DND-41 (cell line): ENCODE results near the gene PLD3.

Experiments
- ATAC-seq: fragments of 200-7000 bp; cut with Tn5 transposase; 3 replicates; pipeline ENCODE4 v1.9.1; 2021; ENCODE audit warnings: low read depth; ENCODE audit not compliant: insufficient read depth
- DNase-seq: peaks from one replicate; pipeline ENCODE4 v3.0.0-alpha.2; 2020
- H2AFZ ChIP-seq: 2 replicates; pipeline ENCODE4 v1.6.0; 2012; ENCODE audit warnings: low read depth, low read length
- H3K27ac ChIP-seq: 2 replicates; pipeline ENCODE4 v1.5.1; 2012; ENCODE audit warnings: low read length, inconsistent platforms
- H3K27me3 ChIP-seq: fragments of 200-600 bp; sonication (generic); 2 replicates; pipeline ENCODE4 v1.6.0; 2012; ENCODE audit warnings: low read length, mild to moderate bottlenecking, inconsistent platforms; ENCODE audit not compliant: insufficient read depth, poor library complexity
- H3K36me3 ChIP-seq: 2 replicates; pipeline ENCODE4 v1.5.1; 2012; ENCODE audit warnings: low read length, inconsistent platforms; ENCODE audit not compliant: insufficient read depth
- H3K4me1 ChIP-seq: 2 replicates; pipeline ENCODE4 v1.5.1; 2012; ENCODE audit warnings: mild to moderate bottlenecking, low read length; ENCODE audit not compliant: insufficient read depth
- H3K4me2 ChIP-seq: 2 replicates; pipeline ENCODE4 v1.6.0; 2012; ENCODE audit warnings: mild to moderate bottlenecking, moderate library complexity, low read length, inconsistent platforms; ENCODE audit not compliant: insufficient read depth
- H3K4me3 ChIP-seq, 2 experiments: fragments of 200-600 bp in 1 of 2; shearing (Covaris generic) in 1 of 2; 2 replicates each; pipeline ENCODE4 v1.5.1; 2012 to 2016; ENCODE audit warnings: inconsistent platforms in 2 of 2, low read length in 2 of 2, mild to moderate bottlenecking in 2 of 2, low read depth in 1 of 2, moderate library complexity in 1 of 2
- H3K79me2 ChIP-seq: 2 replicates; pipeline ENCODE4 v1.6.0; 2012; ENCODE audit warnings: low read length, inconsistent platforms; ENCODE audit not compliant: insufficient read depth
- H3K9ac ChIP-seq: 2 replicates; pipeline ENCODE4 v1.6.0; 2012; ENCODE audit warnings: low read depth, mild to moderate bottlenecking, inconsistent platforms, low read length, moderate library complexity
- H3K9me3 ChIP-seq: 2 replicates; pipeline ENCODE4 v1.5.1; 2012; ENCODE audit warnings: low read length, moderate library complexity, mild to moderate bottlenecking, inconsistent platforms; ENCODE audit not compliant: insufficient read depth, severe bottlenecking
- H4K20me1 ChIP-seq: 2 replicates; pipeline ENCODE4 v1.6.0; 2012; ENCODE audit warnings: low read length; ENCODE audit not compliant: insufficient read depth
- CTCF ChIP-seq: IDR thresholded peaks from 2 replicates; pipeline ENCODE4 v1.5.1; 2012; ENCODE audit warnings: borderline replicate concordance, low read length, moderate library complexity, mild to moderate bottlenecking; ENCODE audit not compliant: poor library complexity, severe bottlenecking; ENCODE audit errors: extremely low read depth
- EZH2 ChIP-seq: IDR thresholded peaks from 3 replicates; pipeline ENCODE4 v1.6.1; 2012; ENCODE audit warnings: borderline replicate concordance, low read depth, mild to moderate bottlenecking, moderate library complexity, low read length, inconsistent platforms; ENCODE audit not compliant: severe bottlenecking

PLD3 gene

GRCh38 chr19:40383668-40384248, 35.3 kb downstream of the PLD3 start:
- Histone ChIP-seq H3K4me1 (no peaks in the 10 kb centered on the region), H3K27me3 (no peaks in the 10 kb centered on the region), H4K20me1 (no peaks in the 10 kb centered on the region; the same call in 1 of the 2 replicates), H2AFZ (no peak overlapping the region), H3K9me3 (no peaks in the 10 kb centered on the region), H3K36me3 (no peaks in the 10 kb centered on the region), H3K27ac (no peak overlapping the region), H3K79me2 (no peaks in the 10 kb centered on the region), H3K4me3 (no peak overlapping the region), H3K9ac (no peak overlapping the region), H3K4me2 (no peak overlapping the region)
- DNase-seq: no peak
- no peak for ATAC-seq
- TF ChIP-seq CTCF: no peak
- no peak for TF ChIP-seq EZH2

- Histone ChIP-seq H3K4me3 (no peak overlapping the region), H3K27me3 (no peaks in the 10 kb centered on the region), H4K20me1 (no peaks in the 10 kb centered on the region), H3K36me3 (no peaks in the 10 kb centered on the region), H3K9me3 (no peaks in the 10 kb centered on the region), H2AFZ (no peak overlapping the region), H3K79me2 (no peaks in the 10 kb centered on the region), H3K4me2 (no peak overlapping the region), H3K27ac (no peak overlapping the region), H3K9ac (no peak overlapping the region), H3K4me1 (no peaks in the 10 kb centered on the region)
- no peak for DNase-seq
- ATAC-seq: no peak
- TF ChIP-seq CTCF (no peak), EZH2 (no peak)
Measured at GRCh38 chr19:40387155-40387554, 38.7 kb downstream of the PLD3 start.

- DNase-seq (no peak), ATAC-seq (no peak)
- no peak overlapping the region for H3K27ac ChIP-seq
- no peak for TF ChIP-seq EZH2
- TF ChIP-seq CTCF: no peak
- no peaks in the 10 kb centered on the region for H3K79me2 ChIP-seq
- H3K27me3 ChIP-seq: no peaks in the 10 kb centered on the region
- no peaks in the 10 kb centered on the region for H4K20me1 ChIP-seq
- H3K9me3 ChIP-seq: no peaks in the 10 kb centered on the region
- no peaks in the 10 kb centered on the region for H3K36me3 ChIP-seq
- no peak overlapping the region for H2AFZ ChIP-seq
- no peak overlapping the region for H3K4me3 ChIP-seq
- no peaks in the 10 kb centered on the region for H3K4me1 ChIP-seq
- no peak overlapping the region for H3K4me2 ChIP-seq
- no peak overlapping the region for H3K9ac ChIP-seq
Measured at GRCh38 chr19:40388481-40388880, 40.0 kb downstream of the PLD3 start.

- no peaks in the 10 kb centered on the region for H3K9me3 ChIP-seq
- no peaks in the 10 kb centered on the region for H3K79me2 ChIP-seq
- H3K27ac ChIP-seq: no peak overlapping the region
- H3K4me1 ChIP-seq: no peaks in the 10 kb centered on the region
- no peaks in the 10 kb centered on the region for H3K36me3 ChIP-seq
- no peak overlapping the region for H3K4me3 ChIP-seq
- H3K4me2 ChIP-seq: no peak overlapping the region
- DNase-seq (no peak), ATAC-seq (no peak)
- no peak overlapping the region for H2AFZ ChIP-seq
- H4K20me1 ChIP-seq: no peaks in the 10 kb centered on the region
- no peaks in the 10 kb centered on the region for H3K27me3 ChIP-seq
- H3K9ac ChIP-seq: no peak overlapping the region
- no peak for TF ChIP-seq CTCF
Measured at GRCh38 chr19:40389404-40390083, 41.0 kb downstream of the PLD3 start.
